Cardiac fibroblast (primary cell): ENCODE data around the gene KATNA1.

Source experiments
- DNase-seq, 2 donors: peaks; one replicate each; pipeline versions ENCODE4 v3.0.0 to v3.0.0-alpha.2; 2010; ENCODE audit warnings: low read depth in 2 of 2
- H3K4me3 ChIP-seq, 2 donors: replicated peaks in 1 of 2; 1 replicate in 1 of 2; 2 replicates in 1 of 2; pipeline ENCODE4 v1.5.1; 2011; ENCODE audit warnings: low read depth in 2 of 2, low read length in 2 of 2, mild to moderate bottlenecking in 2 of 2, moderate library complexity in 1 of 2
- TF ChIP-seq, protein P1 (sequence below): IDR thresholded peaks from one replicate; pipeline ENCODE4 v1.5.1; 2011; ENCODE audit warnings: low read depth, mild to moderate bottlenecking, low read length, inconsistent platforms

The KATNA1 gene

GRCh38 chr6:149648148-149649145, at the start of gene KATNA1:
TSS of gene KATNA1 (minus strand) at chr6:149648714. CDS start at chr6:149638547, 10,167 bp downstream.
- TF ChIP-seq, protein P1, sequence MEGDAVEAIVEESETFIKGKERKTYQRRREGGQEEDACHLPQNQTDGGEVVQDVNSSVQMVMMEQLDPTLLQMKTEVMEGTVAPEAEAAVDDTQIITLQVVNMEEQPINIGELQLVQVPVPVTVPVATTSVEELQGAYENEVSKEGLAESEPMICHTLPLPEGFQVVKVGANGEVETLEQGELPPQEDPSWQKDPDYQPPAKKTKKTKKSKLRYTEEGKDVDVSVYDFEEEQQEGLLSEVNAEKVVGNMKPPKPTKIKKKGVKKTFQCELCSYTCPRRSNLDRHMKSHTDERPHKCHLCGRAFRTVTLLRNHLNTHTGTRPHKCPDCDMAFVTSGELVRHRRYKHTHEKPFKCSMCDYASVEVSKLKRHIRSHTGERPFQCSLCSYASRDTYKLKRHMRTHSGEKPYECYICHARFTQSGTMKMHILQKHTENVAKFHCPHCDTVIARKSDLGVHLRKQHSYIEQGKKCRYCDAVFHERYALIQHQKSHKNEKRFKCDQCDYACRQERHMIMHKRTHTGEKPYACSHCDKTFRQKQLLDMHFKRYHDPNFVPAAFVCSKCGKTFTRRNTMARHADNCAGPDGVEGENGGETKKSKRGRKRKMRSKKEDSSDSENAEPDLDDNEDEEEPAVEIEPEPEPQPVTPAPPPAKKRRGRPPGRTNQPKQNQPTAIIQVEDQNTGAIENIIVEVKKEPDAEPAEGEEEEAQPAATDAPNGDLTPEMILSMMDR: no peak
- DNase-seq: peak; percentile 76 to 80
- peak within 1 kb of the TSS; percentile 85 to 93 for H3K4me3 ChIP-seq

GRCh38 chr6:149698175-149698574, 49.7 kb upstream of the KATNA1 start:
- no peak for DNase-seq
- H3K4me3 ChIP-seq: no peak overlapping the region
- TF ChIP-seq, protein P1: no peak

GRCh38 chr6:149696901-149697300, 48.4 kb upstream of the KATNA1 start:
- DNase-seq: peak; percentile 23 to 65
- no peak overlapping the region for H3K4me3 ChIP-seq
- TF ChIP-seq, protein P1: no peak

- TF ChIP-seq, protein P1: no peak
- no peak overlapping the region for H3K4me3 ChIP-seq
- DNase-seq: no peak
Measured at GRCh38 chr6:149694921-149695320, 46.4 kb upstream of the KATNA1 start.

GRCh38 chr6:149691201-149691600, 42.7 kb upstream of the KATNA1 start:
- TF ChIP-seq, protein P1: no peak
- DNase-seq: no peak
- no peak overlapping the region for H3K4me3 ChIP-seq

DNA sequence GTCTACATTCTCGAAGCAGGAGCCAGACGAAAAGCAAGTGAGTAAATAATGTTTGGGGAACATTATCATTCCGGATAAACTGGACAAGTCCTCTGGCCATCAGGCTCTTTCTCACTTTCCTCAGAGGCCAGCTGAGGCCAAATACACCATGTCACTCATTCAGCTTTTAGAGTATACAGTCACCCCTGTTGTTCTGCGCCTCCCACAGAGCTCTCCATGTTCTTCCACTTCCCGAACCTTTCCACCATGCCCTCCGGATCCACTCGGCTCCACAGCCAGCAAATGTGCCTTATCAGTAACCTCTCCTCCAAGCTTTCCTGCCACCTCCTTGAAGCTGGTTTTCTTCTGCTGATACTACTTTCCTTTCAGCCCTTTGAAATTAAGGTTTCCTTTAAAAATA, 37.7 kb upstream of the KATNA1 start:
- no peak for DNase-seq
- TF ChIP-seq, protein P1: no peak

More for the DNA sequence above, 37.7 kb upstream of the KATNA1 start:
- no peak overlapping the region for H3K4me3 ChIP-seq
